Hepatocyte (in vitro differentiated cells): ENCODE results near the gene FRA10AC1. TPM values are rescaled to one million over a fixed set of nuclear protein-coding genes. Genes with fewer than 3 reads are reported as not detected.

Source experiments
- DNase-seq: peaks from one replicate; pipeline ENCODE4 v3.0.0-alpha.2; 2016; ENCODE audit warnings: low spot score
- H2AFZ ChIP-seq: fragments of 200-600 bp; sonication (generic); 2 replicates; pipeline ENCODE4 v1.6.0; 2016; ENCODE audit warnings: antibody characterized with exemption, mild to moderate bottlenecking
- H3K27ac ChIP-seq: fragments of 200-600 bp; sonication (generic); 2 replicates; pipeline ENCODE4 v1.5.1; 2016; ENCODE audit warnings: mild to moderate bottlenecking
- H3K27me3 ChIP-seq: fragments of 200-600 bp; sonication (generic); 2 replicates; pipeline ENCODE4 v1.6.1; 2016
- H3K36me3 ChIP-seq: fragments of 200-600 bp; sonication (generic); replicated peaks from 2 replicates; pipeline ENCODE4 v1.5.1; 2016; ENCODE audit warnings: low read depth; ENCODE audit not compliant: insufficient read depth
- H3K4me1 ChIP-seq: fragments of 200-600 bp; sonication (generic); 2 replicates; pipeline ENCODE4 v1.5.1; 2016; ENCODE audit warnings: mild to moderate bottlenecking, moderate library complexity; ENCODE audit not compliant: insufficient read depth
- H3K4me2 ChIP-seq: fragments of 200-600 bp; sonication (generic); 2 replicates; pipeline ENCODE4 v1.6.0; 2016
- H3K4me3 ChIP-seq: fragments of 200-600 bp; sonication (generic); 2 replicates; pipeline ENCODE4 v1.5.1; 2016; ENCODE audit warnings: mild to moderate bottlenecking
- H3K79me2 ChIP-seq: fragments of 200-600 bp; sonication (generic); 2 replicates; pipeline ENCODE4 v1.6.0; 2017; ENCODE audit warnings: mild to moderate bottlenecking
- H3K9me2 ChIP-seq: fragments of 200-600 bp; sonication (generic); replicated peaks from 2 replicates; pipeline ENCODE4 v1.6.0; 2017; ENCODE audit warnings: mild to moderate bottlenecking; ENCODE audit not compliant: insufficient read depth
- H3K9me3 ChIP-seq: fragments of 200-600 bp; sonication (generic); 2 replicates; pipeline ENCODE4 v1.5.1; 2016; ENCODE audit warnings: low read depth, mild to moderate bottlenecking
- H4K20me1 ChIP-seq: fragments of 200-600 bp; sonication (generic); 2 replicates; pipeline ENCODE4 v1.6.0; 2016; ENCODE audit warnings: mild to moderate bottlenecking; ENCODE audit not compliant: insufficient read depth, poor library complexity, severe bottlenecking
- EZH2 ChIP-seq: fragments of 200-600 bp; sonication (generic); IDR thresholded peaks from 2 replicates; pipeline ENCODE4 v1.6.1; 2016; ENCODE audit warnings: antibody characterized with exemption, mild to moderate bottlenecking, borderline replicate concordance
- EZH2phosphoT487 ChIP-seq: fragments of 200-600 bp; sonication (generic); IDR thresholded peaks from one replicate; pipeline ENCODE4 v1.6.1; 2018; ENCODE audit warnings: antibody characterized with exemption, mild to moderate bottlenecking, low read depth, moderate library complexity; ENCODE audit not compliant: unreplicated experiment, severe bottlenecking
- WGBS: methylation state at CpG from one replicate; pipeline ENCODE4 v1.1.6; 2016; ENCODE audit warnings: low lambda C conversion rate; ENCODE audit errors: missing lambda C conversion rate; 5-methylcytosine and 5-hydroxymethylcytosine counted together
- polyA plus RNA-seq: library from polyadenylated mRNA; unstranded; fragments of >200 nt; fragmentation: Nextera tagmentation; extraction: Ambion mirVana; gene quantifications from 2 replicates; pipeline ENCODE4 v1.2.1, GENCODE V29; 2016
- total RNA-seq: library from RNA; depleted of rRNA; stranded (reverse); fragments of >200 nt; gene quantifications from 2 replicates; pipeline ENCODE4 v1.2.3, GENCODE V29; 2014
- TF ChIP-seq, protein P1 (sequence below): fragments of 200-600 bp; sonication (generic); IDR thresholded peaks from 2 replicates; pipeline ENCODE4 v1.5.1; 2016; ENCODE audit warnings: antibody characterized with exemption, mild to moderate bottlenecking; ENCODE audit not compliant: poor library complexity

Gene FRA10AC1
- total and polyA plus RNA-seq, 2 experiments from 2014 or later, result 11.4 to 14.9 TPM

DNA sequence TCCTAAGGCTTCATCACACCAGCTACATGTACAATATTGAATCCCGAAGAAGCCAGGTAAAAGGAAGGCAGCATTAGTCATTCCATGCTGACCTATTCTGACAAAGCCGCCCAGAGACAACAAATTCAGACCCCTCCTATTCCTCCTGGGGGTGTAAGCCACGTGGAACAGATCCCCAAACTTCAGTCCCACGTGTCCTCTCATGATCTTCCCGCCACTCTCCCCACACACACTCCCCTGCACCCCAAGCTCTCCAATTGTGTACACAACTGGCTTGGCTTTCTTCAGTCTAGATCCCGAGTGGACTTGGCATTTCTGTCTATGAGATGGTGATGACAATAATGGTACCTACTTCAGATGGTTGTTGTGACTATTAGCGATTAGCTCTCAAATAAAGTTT, 81.5 kb downstream of the FRA10AC1 start:
- Histone ChIP-seq H3K9me3 (no peaks in the 10 kb centered on the region), H3K27ac (no peak overlapping the region), H3K27me3 (no peaks in the 10 kb centered on the region), H3K36me3 (no peaks in the 10 kb centered on the region), H3K79me2 (no peaks in the 10 kb centered on the region), H3K4me2 (no peak overlapping the region), H3K4me3 (no peak overlapping the region), H4K20me1 (no peaks in the 10 kb centered on the region), H3K4me1 (no peaks in the 10 kb centered on the region), H3K9me2 (no peaks in the 10 kb centered on the region), H2AFZ (no peak overlapping the region)
- DNase-seq, result no peak
- no peak for TF ChIP-seq EZH2
- TF ChIP-seq EZH2phosphoT487, result no peak
- TF ChIP-seq, protein P1, sequence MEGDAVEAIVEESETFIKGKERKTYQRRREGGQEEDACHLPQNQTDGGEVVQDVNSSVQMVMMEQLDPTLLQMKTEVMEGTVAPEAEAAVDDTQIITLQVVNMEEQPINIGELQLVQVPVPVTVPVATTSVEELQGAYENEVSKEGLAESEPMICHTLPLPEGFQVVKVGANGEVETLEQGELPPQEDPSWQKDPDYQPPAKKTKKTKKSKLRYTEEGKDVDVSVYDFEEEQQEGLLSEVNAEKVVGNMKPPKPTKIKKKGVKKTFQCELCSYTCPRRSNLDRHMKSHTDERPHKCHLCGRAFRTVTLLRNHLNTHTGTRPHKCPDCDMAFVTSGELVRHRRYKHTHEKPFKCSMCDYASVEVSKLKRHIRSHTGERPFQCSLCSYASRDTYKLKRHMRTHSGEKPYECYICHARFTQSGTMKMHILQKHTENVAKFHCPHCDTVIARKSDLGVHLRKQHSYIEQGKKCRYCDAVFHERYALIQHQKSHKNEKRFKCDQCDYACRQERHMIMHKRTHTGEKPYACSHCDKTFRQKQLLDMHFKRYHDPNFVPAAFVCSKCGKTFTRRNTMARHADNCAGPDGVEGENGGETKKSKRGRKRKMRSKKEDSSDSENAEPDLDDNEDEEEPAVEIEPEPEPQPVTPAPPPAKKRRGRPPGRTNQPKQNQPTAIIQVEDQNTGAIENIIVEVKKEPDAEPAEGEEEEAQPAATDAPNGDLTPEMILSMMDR, result no peak
- 82% methylated on average over 7 of the region's 7 CpGs for WGBS

Other genes starting within 250 kb of the FRA10AC1 start
- gene MYOF, start 220.3 kb downstream of the FRA10AC1 start, total RNA-seq, result 41.8 and 47.9 TPM in 2 replicates
- gene MYOF, start 220.3 kb downstream of the FRA10AC1 start, polyA plus RNA-seq, result 16.6 and 28.0 TPM in 2 replicates
- gene CEP55, start 206.0 kb downstream of the FRA10AC1 start, total RNA-seq, result 3.6 and 4.0 TPM in 2 replicates
- gene CEP55, start 206.0 kb downstream of the FRA10AC1 start, polyA plus RNA-seq, result 5.4 and 5.9 TPM in 2 replicates
- gene FFAR4, start 135.9 kb downstream of the FRA10AC1 start, total RNA-seq, result 0.16 TPM in 1 of 2 replicates, not detected in the other
- gene FFAR4, start 135.9 kb downstream of the FRA10AC1 start, polyA plus RNA-seq, result 0.04 and 0.53 TPM in 2 replicates
- gene RBP4, start 101.4 kb downstream of the FRA10AC1 start, total RNA-seq, result 494 and 527 TPM in 2 replicates
- gene RBP4, start 101.4 kb downstream of the FRA10AC1 start, polyA plus RNA-seq, result 761 and 997 TPM in 2 replicates
- gene PDE6C, start 90.1 kb downstream of the FRA10AC1 start, total RNA-seq, result 0.07 and 0.08 TPM in 2 replicates
- gene PDE6C, start 90.1 kb downstream of the FRA10AC1 start, polyA plus RNA-seq, result 0.15 TPM in 1 of 2 replicates, not detected in the other
- gene LGI1, start 55.3 kb upstream of the FRA10AC1 start, total RNA-seq, result 0.60 and 2.6 TPM in 2 replicates
- gene LGI1, start 55.3 kb upstream of the FRA10AC1 start, polyA plus RNA-seq, result 0.21 and 0.56 TPM in 2 replicates
- gene SLC35G1, start 191.4 kb upstream of the FRA10AC1 start, total RNA-seq, result 19.1 and 19.3 TPM in 2 replicates
- gene SLC35G1, start 191.4 kb upstream of the FRA10AC1 start, polyA plus RNA-seq, result 10.1 and 12.7 TPM in 2 replicates